SK-N-SH treated with all-trans-retinoic acid at 6 μM for 48 hours (cell line): ENCODE results near the gene DMAP1.

Experiments used
- ATAC-seq: fragments of 200-7000 bp; cut with Tn5 transposase; 3 replicates; pipeline ENCODE4 v1.9.1; 2020; ENCODE audit warnings: mild to moderate bottlenecking, moderate library complexity
- ARNTL ChIP-seq: fragments of 450-650 bp; formaldehyde crosslinking; IDR thresholded peaks from 2 replicates; pipeline ENCODE4 v1.5.0; 2020; ENCODE audit warnings: low read depth, mild to moderate bottlenecking, moderate library complexity, borderline replicate concordance
- BACH2 ChIP-seq: fragments of 250-450 bp; sonication (Bioruptor Pico); IDR thresholded peaks from 2 replicates; pipeline ENCODE4 v1.9.0; 2021; ENCODE audit warnings: mild to moderate bottlenecking, borderline replicate concordance
- CREB5 ChIP-seq: fragments of 250-450 bp; sonication (Bioruptor Pico); IDR thresholded peaks from 2 replicates; pipeline ENCODE4 v1.5.1; 2020; ENCODE audit warnings: low read depth, mild to moderate bottlenecking, moderate library complexity
- CSDC2 ChIP-seq: fragments of 250-450 bp; sonication (Bioruptor Pico); IDR thresholded peaks from 2 replicates; pipeline ENCODE4 v1.5.0; 2020; ENCODE audit warnings: mild to moderate bottlenecking, moderate library complexity
- CSRNP3 ChIP-seq: fragments of 250-450 bp; sonication (Bioruptor Pico); IDR thresholded peaks from 2 replicates; pipeline ENCODE4 v1.5.1; 2021; ENCODE audit warnings: mild to moderate bottlenecking, moderate library complexity
- ESRRG ChIP-seq: fragments of 250-450 bp; sonication (Bioruptor Pico); IDR thresholded peaks from 2 replicates; pipeline ENCODE4 v1.6.1; 2021; ENCODE audit warnings: mild to moderate bottlenecking
- GLIS3 ChIP-seq: fragments of 250-450 bp; sonication (Bioruptor Pico); IDR thresholded peaks from 2 replicates; pipeline ENCODE4 v1.5.0; 2020; ENCODE audit warnings: mild to moderate bottlenecking, moderate library complexity
- ISL1 ChIP-seq: fragments of 250-450 bp; sonication (Bioruptor Pico); IDR thresholded peaks from 2 replicates; pipeline ENCODE4 v2.1.2; 2022; ENCODE audit warnings: mild to moderate bottlenecking, moderate library complexity
- OSR1 ChIP-seq: fragments of 250-450 bp; sonication (Bioruptor Pico); IDR thresholded peaks from 2 replicates; pipeline ENCODE4 v1.8.0; 2022; ENCODE audit warnings: moderate library complexity, mild to moderate bottlenecking, inconsistent platforms
- PATZ1 ChIP-seq: fragments of 250-450 bp; sonication (Bioruptor Pico); IDR thresholded peaks from 2 replicates; pipeline ENCODE4 v1.8.0; 2020; ENCODE audit warnings: mild to moderate bottlenecking, moderate library complexity, borderline replicate concordance
- PPARA ChIP-seq: fragments of 250-450 bp; sonication (Bioruptor Pico); IDR thresholded peaks from 2 replicates; pipeline ENCODE4 v1.5.0; 2020; ENCODE audit warnings: mild to moderate bottlenecking, borderline replicate concordance
- RARB ChIP-seq: fragments of 250-450 bp; sonication (Bioruptor Pico); IDR thresholded peaks from 2 replicates; pipeline ENCODE4 v1.8.0; 2021; ENCODE audit warnings: mild to moderate bottlenecking, moderate library complexity
- SNAI2 ChIP-seq: fragments of 250-450 bp; sonication (Bioruptor Pico); IDR thresholded peaks from 2 replicates; pipeline ENCODE4 v1.5.0; 2020; ENCODE audit warnings: mild to moderate bottlenecking, moderate library complexity
- TCF4 ChIP-seq: fragments of 250-450 bp; sonication (Bioruptor Pico); IDR thresholded peaks from 2 replicates; pipeline ENCODE4 v1.8.0; 2021; ENCODE audit warnings: mild to moderate bottlenecking, moderate library complexity, borderline replicate concordance
- TOX ChIP-seq: fragments of 250-450 bp; sonication (Bioruptor Pico); IDR thresholded peaks from 2 replicates; pipeline ENCODE4 v1.8.0; 2021; ENCODE audit warnings: mild to moderate bottlenecking, moderate library complexity, borderline replicate concordance
- TSHZ2 ChIP-seq: fragments of 250-450 bp; sonication (Bioruptor Pico); IDR thresholded peaks from 2 replicates; pipeline ENCODE4 v1.5.0; 2020; ENCODE audit warnings: mild to moderate bottlenecking, moderate library complexity
- ZC3H10 ChIP-seq: fragments of 250-450 bp; sonication (Bioruptor Pico); IDR thresholded peaks from 2 replicates; pipeline ENCODE4 v1.5.1; 2021; ENCODE audit warnings: mild to moderate bottlenecking, moderate library complexity
- ZFP30 ChIP-seq: fragments of 450-650 bp; formaldehyde crosslinking; IDR thresholded peaks from 2 replicates; pipeline ENCODE4 v1.5.0; 2022; ENCODE audit warnings: mild to moderate bottlenecking, moderate library complexity
- ZNF565 ChIP-seq: fragments of 450-650 bp; formaldehyde crosslinking; conservative IDR thresholded peaks from 2 replicates; pipeline ENCODE4 v1.5.0; 2020; ENCODE audit warnings: low read depth, mild to moderate bottlenecking, moderate library complexity
- ZNF70 ChIP-seq: fragments of 450-650 bp; formaldehyde crosslinking; IDR thresholded peaks from 2 replicates; pipeline ENCODE4 v1.5.0; 2020; ENCODE audit warnings: mild to moderate bottlenecking, moderate library complexity
- ZNF8 ChIP-seq: fragments of 450-650 bp; formaldehyde crosslinking; IDR thresholded peaks from 2 replicates; pipeline ENCODE4 v1.5.0; 2020; ENCODE audit warnings: mild to moderate bottlenecking, moderate library complexity

DMAP1 gene

GRCh38 chr1:44221769-44222168, 8.5 kb downstream of the DMAP1 start:
- no peak for ATAC-seq
- no peak for TF ChIP-seq CSDC2 (CRISPR knock-in tag)
- no peak for TF ChIP-seq RARB (CRISPR knock-in tag)
- TF ChIP-seq ZNF70 (CRISPR knock-in tag): no peak
- no peak for TF ChIP-seq GLIS3 (CRISPR knock-in tag)
- no peak for TF ChIP-seq ZFP30 (CRISPR knock-in tag)
- TF ChIP-seq PPARA (CRISPR knock-in tag): no peak
- TF ChIP-seq ISL1 (CRISPR knock-in tag): no peak
- no peak for TF ChIP-seq OSR1
- TF ChIP-seq BACH2: no peak

- TF ChIP-seq TOX (CRISPR knock-in tag): no peak
- TF ChIP-seq CSRNP3 (CRISPR knock-in tag): no peak
- TF ChIP-seq ZNF565: no peak
- TF ChIP-seq TSHZ2 (CRISPR knock-in tag): no peak
- TF ChIP-seq CREB5 (CRISPR knock-in tag): no peak
- TF ChIP-seq SNAI2: no peak
- no peak for TF ChIP-seq ZC3H10 (CRISPR knock-in tag)
- TF ChIP-seq ESRRG (CRISPR knock-in tag): no peak
- no peak for TF ChIP-seq TCF4
- TF ChIP-seq ZFP30 (CRISPR knock-in tag): no peak
- ATAC-seq: no peak
These were observed 9.3 kb downstream of the DMAP1 start for GRCh38 chr1:44222397-44223186.

- no peak for ATAC-seq
- TF ChIP-seq ZNF565: no peak
- no peak for TF ChIP-seq GLIS3 (CRISPR knock-in tag)
- no peak for TF ChIP-seq OSR1
- TF ChIP-seq ZC3H10 (CRISPR knock-in tag): no peak
- TF ChIP-seq CSDC2 (CRISPR knock-in tag): no peak
- no peak for TF ChIP-seq TCF4
- TF ChIP-seq ZNF8: no peak
- TF ChIP-seq ARNTL: no peak
These were observed 9.9 kb downstream of the DMAP1 start for GRCh38 chr1:44223187-44223610.

- ATAC-seq: no peak
- TF ChIP-seq PATZ1 (CRISPR knock-in tag) (no peak), GLIS3 (CRISPR knock-in tag) (no peak), OSR1 (no peak), ESRRG (CRISPR knock-in tag) (no peak), ISL1 (CRISPR knock-in tag) (no peak), CSRNP3 (CRISPR knock-in tag) (no peak), CSDC2 (CRISPR knock-in tag) (no peak), RARB (CRISPR knock-in tag) (no peak)
These were observed 12.5 kb downstream of the DMAP1 start for GRCh38 chr1:44225761-44226160.
